PC-9 (cell line): ENCODE results near the gene OR2AJ1. TPM values are rescaled to one million over a fixed set of nuclear protein-coding genes. Genes with fewer than 3 reads are reported as not detected.

Source experiments
- BruUV-seq: library from RNA; stranded (reverse); fragments of 400-500 nt; replicated peaks from 2 replicates; lab custom pipeline; 2021; lab: Mats Ljungman, UMichigan
- CTCF ChIA-PET: fragments of 300-600 bp; sonication (Branson Sonifier 250); formaldehyde crosslinking; loops from one replicate; lab custom pipeline; 2022; ENCODE audit warnings: antibody characterized with exemption; lab: Charles Lee
- POLR2A ChIA-PET: fragments of 300-600 bp; sonication (Branson Sonifier 250); formaldehyde crosslinking; loops from one replicate; lab custom pipeline; 2022; ENCODE audit warnings: antibody characterized with exemption; ENCODE audit not compliant: unreplicated experiment; lab: Charles Lee
- DNase-seq, 2 experiments: peaks; one replicate each; pipeline versions ENCODE4 v3.0.0 to v3.0.0-alpha.2; 2015 to 2022; ENCODE audit warnings: mixed read lengths in 1 of 2
- H2AFZ ChIP-seq: fragments of 200-600 bp; sonication (generic); 2 replicates; pipeline ENCODE4 v1.8.1; 2017; ENCODE audit warnings: antibody characterized with exemption
- H3F3A ChIP-seq: fragments of 200-600 bp; sonication (generic); 2 replicates; pipeline ENCODE4 v1.8.1; 2017; ENCODE audit warnings: antibody characterized with exemption, mild to moderate bottlenecking, low read depth; ENCODE audit not compliant: insufficient read depth
- H3K27ac ChIP-seq: fragments of 200-600 bp; sonication (generic); 2 replicates; pipeline ENCODE4 v1.6.1; 2016; ENCODE audit warnings: mixed run types
- H3K27me3 ChIP-seq: fragments of 200-600 bp; sonication (generic); 2 replicates; pipeline ENCODE4 v1.6.1; 2016; ENCODE audit warnings: low read depth, mixed run types; ENCODE audit not compliant: insufficient read depth
- H3K36me3 ChIP-seq: fragments of 200-600 bp; sonication (generic); 2 replicates; pipeline ENCODE4 v1.6.1; 2016; ENCODE audit warnings: low read depth, mixed run types
- H3K4me1 ChIP-seq: fragments of 200-600 bp; sonication (generic); replicated peaks from 2 replicates; pipeline ENCODE4 v1.6.1; 2016; ENCODE audit warnings: mixed run types; ENCODE audit not compliant: insufficient read depth
- H3K4me2 ChIP-seq: fragments of 200-600 bp; sonication (generic); 2 replicates; pipeline ENCODE4 v1.6.1; 2017; ENCODE audit warnings: mixed run types
- H3K4me3 ChIP-seq: fragments of 200-600 bp; sonication (generic); 2 replicates; pipeline ENCODE4 v1.6.1; 2016; ENCODE audit warnings: mixed run types
- H3K79me2 ChIP-seq: fragments of 200-600 bp; sonication (generic); 2 replicates; pipeline ENCODE4 v1.6.1; 2017; ENCODE audit warnings: low read depth, mixed run types
- H3K9me2 ChIP-seq: fragments of 200-600 bp; sonication (generic); 2 replicates; pipeline ENCODE4 v1.8.1; 2017; ENCODE audit warnings: mild to moderate bottlenecking; ENCODE audit not compliant: insufficient read depth
- H3K9me3 ChIP-seq: fragments of 200-600 bp; sonication (generic); 2 replicates; pipeline ENCODE4 v1.8.1; 2016; ENCODE audit warnings: low read depth; ENCODE audit not compliant: insufficient read depth
- H4K20me1 ChIP-seq: fragments of 200-600 bp; sonication (generic); 2 replicates; pipeline ENCODE4 v1.8.1; 2017; ENCODE audit not compliant: insufficient read depth
- EZH2 ChIP-seq: fragments of 200-600 bp; sonication (generic); IDR thresholded peaks from 2 replicates; pipeline ENCODE4 v1.8.0; 2017; ENCODE audit warnings: antibody characterized with exemption, low read depth
- intact Hi-C: fragments of 100-400 bp; cut with micrococcal nuclease; formaldehyde crosslinking; loops from one replicate; pipeline ENCODE4 v1.10.0; 2022; ENCODE audit not compliant: unreplicated experiment
- total RNA-seq: library from RNA; stranded (reverse); gene quantifications from 2 replicates; pipeline ENCODE4 v1.2.3, GENCODE V29; 2021
- TF ChIP-seq, protein P1 (sequence below): fragments of 200-600 bp; sonication (generic); conservative IDR thresholded peaks from 2 replicates; pipeline ENCODE4 v1.6.1; 2017; ENCODE audit warnings: mixed run types, antibody characterized with exemption, mild to moderate bottlenecking, moderate library complexity

Gene OR2AJ1
- total RNA-seq, 1 experiment from 2014 or later = not detected

DNA sequence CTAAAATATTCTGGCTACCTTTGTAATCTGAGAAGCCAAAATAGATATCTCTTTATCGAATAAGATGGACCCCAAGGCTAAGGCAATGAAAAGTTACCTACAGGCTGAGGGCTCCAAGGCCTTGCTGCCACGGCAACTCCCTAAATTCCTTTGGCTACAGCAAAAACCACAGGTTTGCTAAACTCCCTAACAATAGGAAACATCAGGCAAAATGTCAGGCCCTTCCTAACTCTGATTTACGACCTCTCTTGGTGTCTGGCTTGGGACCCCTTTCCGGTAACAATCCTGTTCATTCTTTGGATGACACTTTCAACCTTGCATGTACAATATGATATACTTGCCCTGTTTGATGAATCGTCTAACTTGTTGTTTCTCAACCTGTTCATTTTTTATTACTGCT lies 15.9 kb upstream of the OR2AJ1 start:
- CTCF ChIA-PET = no interaction called here
- Histone ChIP-seq H3K79me2 (no peaks in the 10 kb centered on the region), H3K4me3 (no peak overlapping the region), H3K9me2 (no peaks in the 10 kb centered on the region), H3K36me3 (no peaks in the 10 kb centered on the region), H3K9me3 (no peaks in the 10 kb centered on the region), H3K4me2 (no peak overlapping the region), H3K4me1 (no peaks in the 10 kb centered on the region), H3K27me3 (no peaks in the 10 kb centered on the region), H3K27ac (no peak overlapping the region), H2AFZ (no peak overlapping the region), H4K20me1 (no peaks in the 10 kb centered on the region), H3F3A (no peaks in the 10 kb centered on the region)
- no TSS peak for BruUV-seq
- TF ChIP-seq EZH2 = no peak
- TF ChIP-seq, protein P1, sequence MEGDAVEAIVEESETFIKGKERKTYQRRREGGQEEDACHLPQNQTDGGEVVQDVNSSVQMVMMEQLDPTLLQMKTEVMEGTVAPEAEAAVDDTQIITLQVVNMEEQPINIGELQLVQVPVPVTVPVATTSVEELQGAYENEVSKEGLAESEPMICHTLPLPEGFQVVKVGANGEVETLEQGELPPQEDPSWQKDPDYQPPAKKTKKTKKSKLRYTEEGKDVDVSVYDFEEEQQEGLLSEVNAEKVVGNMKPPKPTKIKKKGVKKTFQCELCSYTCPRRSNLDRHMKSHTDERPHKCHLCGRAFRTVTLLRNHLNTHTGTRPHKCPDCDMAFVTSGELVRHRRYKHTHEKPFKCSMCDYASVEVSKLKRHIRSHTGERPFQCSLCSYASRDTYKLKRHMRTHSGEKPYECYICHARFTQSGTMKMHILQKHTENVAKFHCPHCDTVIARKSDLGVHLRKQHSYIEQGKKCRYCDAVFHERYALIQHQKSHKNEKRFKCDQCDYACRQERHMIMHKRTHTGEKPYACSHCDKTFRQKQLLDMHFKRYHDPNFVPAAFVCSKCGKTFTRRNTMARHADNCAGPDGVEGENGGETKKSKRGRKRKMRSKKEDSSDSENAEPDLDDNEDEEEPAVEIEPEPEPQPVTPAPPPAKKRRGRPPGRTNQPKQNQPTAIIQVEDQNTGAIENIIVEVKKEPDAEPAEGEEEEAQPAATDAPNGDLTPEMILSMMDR = no peak
- no peak for DNase-seq
- intact Hi-C loops = no loop called here
- POLR2A ChIA-PET = no interaction called here

DNA sequence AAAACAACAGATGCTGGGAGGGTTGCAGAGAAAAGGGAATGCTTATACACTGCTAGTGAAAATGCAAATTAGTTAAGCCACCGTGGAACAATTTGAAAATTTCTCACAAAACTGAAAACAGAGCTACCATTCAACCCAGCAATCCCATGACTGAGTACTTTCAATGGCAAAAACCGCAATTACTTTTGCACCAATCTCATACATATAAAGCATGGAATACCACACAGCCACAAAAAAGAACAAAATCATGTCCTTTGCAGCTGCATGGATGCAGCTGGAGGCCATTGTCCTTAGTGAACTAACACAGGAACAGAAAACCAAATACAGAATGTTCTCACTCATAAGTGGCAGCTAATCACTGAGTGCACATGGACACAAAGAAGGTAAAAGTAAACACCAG lies 10.9 kb upstream of the OR2AJ1 start:
- POLR2A ChIA-PET = no interaction called here
- CTCF ChIA-PET = no interaction called here
- no TSS peak for BruUV-seq

DNA sequence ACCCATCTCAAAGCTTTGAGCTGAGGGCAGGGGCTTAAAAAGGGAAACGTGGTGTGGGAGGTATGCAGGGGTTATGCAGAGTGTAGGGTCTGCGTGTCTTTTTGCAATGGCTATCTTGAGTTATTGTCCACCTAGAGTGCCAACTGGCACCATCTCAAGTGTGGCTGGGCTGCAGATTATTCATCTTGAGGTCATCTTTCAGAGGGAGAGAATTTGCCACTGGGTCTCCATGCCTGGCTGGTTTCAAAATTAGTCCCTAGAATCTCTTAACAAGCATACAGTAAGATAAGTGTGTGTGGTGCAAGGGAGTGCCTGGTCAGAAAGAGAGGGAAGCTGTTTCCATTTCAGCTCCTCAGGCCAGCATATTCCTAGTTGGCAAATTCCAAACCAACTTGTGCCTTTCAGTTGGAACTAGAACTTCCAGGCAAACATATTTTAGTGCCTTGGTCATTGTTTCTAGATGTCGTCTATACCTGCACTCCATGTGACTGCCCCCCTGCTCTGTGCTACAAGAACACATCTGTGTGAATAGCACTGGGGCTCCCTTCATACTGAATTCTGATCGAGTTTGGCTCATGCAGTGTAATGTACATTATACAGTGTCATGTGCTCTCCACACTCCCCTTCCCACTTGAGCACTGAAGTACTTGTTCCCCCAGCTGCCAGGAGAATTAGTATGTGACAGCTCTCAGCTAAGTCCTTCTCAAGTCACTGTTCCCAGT lies 9.6 kb upstream of the OR2AJ1 start:
- Histone ChIP-seq H3F3A (no peaks in the 10 kb centered on the region), H3K9me2 (no peaks in the 10 kb centered on the region), H3K36me3 (no peaks in the 10 kb centered on the region), H3K9me3 (no peaks in the 10 kb centered on the region), H3K27me3 (no peaks in the 10 kb centered on the region), H3K4me2 (no peak overlapping the region), H3K79me2 (no peaks in the 10 kb centered on the region), H3K27ac (no peak overlapping the region), H3K4me3 (no peak overlapping the region), H4K20me1 (no peaks in the 10 kb centered on the region), H2AFZ (no peak overlapping the region), H3K4me1 (no peaks in the 10 kb centered on the region)
- POLR2A ChIA-PET = no interaction called here
- no peak for TF ChIP-seq EZH2
- TF ChIP-seq, protein P1 = no peak
- no peak for DNase-seq
- intact Hi-C loops = no loop called here
- no TSS peak for BruUV-seq
- CTCF ChIA-PET = no interaction called here

More for the DNA sequence above, 10.9 kb upstream of the OR2AJ1 start:
- Histone ChIP-seq H3K27ac (no peak overlapping the region), H3K4me2 (no peak overlapping the region), H2AFZ (no peak overlapping the region), H3K27me3 (no peaks in the 10 kb centered on the region), H3K36me3 (no peaks in the 10 kb centered on the region), H3K79me2 (no peaks in the 10 kb centered on the region), H3F3A (no peaks in the 10 kb centered on the region), H3K4me1 (no peaks in the 10 kb centered on the region), H4K20me1 (no peaks in the 10 kb centered on the region), H3K4me3 (no peak overlapping the region), H3K9me3 (no peaks in the 10 kb centered on the region), H3K9me2 (no peaks in the 10 kb centered on the region)
- TF ChIP-seq, protein P1 = no peak
- no peak for TF ChIP-seq EZH2
- intact Hi-C loops = no loop called here
- DNase-seq = no peak
